Measurements from ENCODE around the gene SETBP1. TPM values are rescaled to one million over a fixed set of nuclear protein-coding genes. Genes with fewer than 3 reads are reported as not detected.

The SETBP1 gene
- total RNA-seq, 1 experiment from 2014 or later: 0.05 TPM

DNA sequence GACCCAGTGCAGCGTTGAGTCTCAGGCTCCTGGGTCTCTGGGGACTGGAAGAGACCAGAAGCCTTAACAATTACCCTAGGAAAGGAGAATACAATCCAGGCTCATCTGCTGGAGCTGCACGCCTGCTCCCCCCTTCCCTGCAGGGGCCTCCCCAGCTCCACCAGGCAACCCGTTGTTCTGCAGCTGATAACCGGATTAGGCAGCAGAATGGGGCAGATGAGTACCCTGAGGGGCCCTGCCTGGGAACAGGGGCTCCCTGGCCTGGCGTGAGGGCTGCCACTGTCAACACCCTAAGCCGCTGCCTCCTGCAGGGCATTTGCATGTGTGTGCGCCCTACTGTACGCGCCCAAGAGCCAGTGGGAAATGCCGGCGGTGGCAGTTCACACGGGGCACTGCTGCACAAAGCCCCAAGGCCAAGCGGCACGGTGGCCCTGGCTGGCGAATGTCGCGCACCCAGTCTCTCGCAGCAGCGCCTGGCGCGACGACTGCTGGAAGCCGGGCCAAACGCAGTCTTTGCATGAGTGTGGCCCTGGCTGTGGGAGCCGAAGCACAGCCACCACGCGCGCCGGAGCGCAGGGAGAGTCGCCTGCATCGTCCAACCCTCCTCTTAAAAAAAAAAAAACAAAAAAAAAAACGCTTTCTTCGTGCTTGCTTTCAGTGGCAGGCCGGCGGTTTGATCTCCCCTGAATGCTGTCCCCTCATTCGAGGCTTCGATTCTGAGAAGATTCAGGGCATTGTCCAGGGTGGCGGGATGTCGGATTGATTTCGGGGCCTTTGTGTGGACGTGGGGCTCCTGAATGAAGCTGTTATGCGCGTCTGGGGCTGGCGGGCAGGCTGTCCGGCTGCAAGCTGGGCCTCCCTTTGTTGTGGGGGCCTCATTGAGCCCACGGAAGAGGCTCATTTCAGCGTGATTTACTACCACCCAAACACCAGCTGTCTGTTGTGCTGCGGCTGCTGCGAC, 63.8 kb downstream of the SETBP1 start:
- intact Hi-C loops (cut with micrococcal nuclease): no loop called here
- Histone ChIP-seq H3K9me2 (ENCODE audit: insufficient read depth) (no peaks in the 10 kb centered on the region), H3K27me3 (ENCODE audit: insufficient read depth, low read length) (no peaks in the 10 kb centered on the region), H3K79me2 (ENCODE audit: insufficient read depth, low read length) (no peaks in the 10 kb centered on the region), H3K9me3 (ENCODE audit: control insufficient read depth in 1 of 2, insufficient read depth in 1 of 2, low read depth in 1 of 2, low read length in 2 of 2) (peaks cover 0 to 24% of the 10 kb centered on the region in 2 experiments; a peak in 2 of 4 replicates), H3K36me3 (ENCODE audit: control insufficient read depth in 1 of 2, insufficient read depth in 2 of 2, low read length in 2 of 2) (no peaks in the 10 kb centered on the region), H2AFZ (ENCODE audit: low read depth, low read length, poor library complexity, severe bottlenecking) (no peak overlapping the region), H4K20me1 (ENCODE audit: insufficient read depth) (no peaks in the 10 kb centered on the region), H3K4me2 (ENCODE audit: low read length) (no peak overlapping the region), H3K27ac (ENCODE audit: low read depth, low read length) (no peak overlapping the region), H3K4me1 (ENCODE audit: control insufficient read depth in 1 of 2, insufficient read depth in 2 of 2, low read length in 2 of 2) (no peaks in the 10 kb centered on the region), H3K4me3 (replicated peaks in 1 of 2; ENCODE audit: low read depth in 1 of 2, low read length in 2 of 2) (no peak overlapping the region), H3K9ac (ENCODE audit: low read length) (no peak overlapping the region)
- no peak for ATAC-seq
- ChIA-PET POLR2A (no interaction called here), CTCF (no interaction called here), RAD21 (ENCODE audit: low non-redundant PET in 1 of 2, low total read pairs in 2 of 2, uncharacterized antibody in 2 of 2, unreplicated experiment in 2 of 2) (no interaction called here)
- BruUV-seq (replicated peaks): no TSS peak
- TF ChIP-seq ELF1 (IDR thresholded peaks at IDR 0.05; ENCODE audit: borderline replicate concordance, low read depth) (no peak), SIN3A (IDR thresholded peaks at IDR 0.05; ENCODE audit: low read depth) (no peak), JUND (IDR thresholded peaks at IDR 0.05) (no peak), FOSL1 (IDR thresholded peaks at IDR 0.05; ENCODE audit: low read depth) (no peak), SRF (IDR thresholded peaks at IDR 0.05; ENCODE audit: low read depth) (no peak), EZH2phosphoT487 (IDR thresholded peaks at IDR 0.05; ENCODE audit: borderline replicate concordance) (no peak), SP1 (IDR thresholded peaks at IDR 0.05; ENCODE audit: low read depth) (no peak), POLR2AphosphoS5 (IDR thresholded peaks at IDR 0.05; ENCODE audit: low read depth, low read length) (no peak), ZFX (IDR thresholded peaks at IDR 0.05) (no peak), EZH2 (IDR thresholded peaks at IDR 0.05) (no peak), YY1 (IDR thresholded peaks at IDR 0.05; ENCODE audit: extremely low read depth, insufficient replicate concordance, low read depth, low read length) (no peak), TCF7L2 (IDR thresholded peaks at IDR 0.05; ENCODE audit: borderline replicate concordance, extremely low read depth, insufficient read depth, insufficient read length) (no peak), EGR1 (IDR thresholded peaks at IDR 0.05; ENCODE audit: low read depth) (no peak)
- TF ChIP-seq, protein P1, sequence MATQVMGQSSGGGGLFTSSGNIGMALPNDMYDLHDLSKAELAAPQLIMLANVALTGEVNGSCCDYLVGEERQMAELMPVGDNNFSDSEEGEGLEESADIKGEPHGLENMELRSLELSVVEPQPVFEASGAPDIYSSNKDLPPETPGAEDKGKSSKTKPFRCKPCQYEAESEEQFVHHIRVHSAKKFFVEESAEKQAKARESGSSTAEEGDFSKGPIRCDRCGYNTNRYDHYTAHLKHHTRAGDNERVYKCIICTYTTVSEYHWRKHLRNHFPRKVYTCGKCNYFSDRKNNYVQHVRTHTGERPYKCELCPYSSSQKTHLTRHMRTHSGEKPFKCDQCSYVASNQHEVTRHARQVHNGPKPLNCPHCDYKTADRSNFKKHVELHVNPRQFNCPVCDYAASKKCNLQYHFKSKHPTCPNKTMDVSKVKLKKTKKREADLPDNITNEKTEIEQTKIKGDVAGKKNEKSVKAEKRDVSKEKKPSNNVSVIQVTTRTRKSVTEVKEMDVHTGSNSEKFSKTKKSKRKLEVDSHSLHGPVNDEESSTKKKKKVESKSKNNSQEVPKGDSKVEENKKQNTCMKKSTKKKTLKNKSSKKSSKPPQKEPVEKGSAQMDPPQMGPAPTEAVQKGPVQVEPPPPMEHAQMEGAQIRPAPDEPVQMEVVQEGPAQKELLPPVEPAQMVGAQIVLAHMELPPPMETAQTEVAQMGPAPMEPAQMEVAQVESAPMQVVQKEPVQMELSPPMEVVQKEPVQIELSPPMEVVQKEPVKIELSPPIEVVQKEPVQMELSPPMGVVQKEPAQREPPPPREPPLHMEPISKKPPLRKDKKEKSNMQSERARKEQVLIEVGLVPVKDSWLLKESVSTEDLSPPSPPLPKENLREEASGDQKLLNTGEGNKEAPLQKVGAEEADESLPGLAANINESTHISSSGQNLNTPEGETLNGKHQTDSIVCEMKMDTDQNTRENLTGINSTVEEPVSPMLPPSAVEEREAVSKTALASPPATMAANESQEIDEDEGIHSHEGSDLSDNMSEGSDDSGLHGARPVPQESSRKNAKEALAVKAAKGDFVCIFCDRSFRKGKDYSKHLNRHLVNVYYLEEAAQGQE (IDR thresholded peaks at IDR 0.05; ENCODE audit: low read depth): no peak
- TF ChIP-seq, protein P2, sequence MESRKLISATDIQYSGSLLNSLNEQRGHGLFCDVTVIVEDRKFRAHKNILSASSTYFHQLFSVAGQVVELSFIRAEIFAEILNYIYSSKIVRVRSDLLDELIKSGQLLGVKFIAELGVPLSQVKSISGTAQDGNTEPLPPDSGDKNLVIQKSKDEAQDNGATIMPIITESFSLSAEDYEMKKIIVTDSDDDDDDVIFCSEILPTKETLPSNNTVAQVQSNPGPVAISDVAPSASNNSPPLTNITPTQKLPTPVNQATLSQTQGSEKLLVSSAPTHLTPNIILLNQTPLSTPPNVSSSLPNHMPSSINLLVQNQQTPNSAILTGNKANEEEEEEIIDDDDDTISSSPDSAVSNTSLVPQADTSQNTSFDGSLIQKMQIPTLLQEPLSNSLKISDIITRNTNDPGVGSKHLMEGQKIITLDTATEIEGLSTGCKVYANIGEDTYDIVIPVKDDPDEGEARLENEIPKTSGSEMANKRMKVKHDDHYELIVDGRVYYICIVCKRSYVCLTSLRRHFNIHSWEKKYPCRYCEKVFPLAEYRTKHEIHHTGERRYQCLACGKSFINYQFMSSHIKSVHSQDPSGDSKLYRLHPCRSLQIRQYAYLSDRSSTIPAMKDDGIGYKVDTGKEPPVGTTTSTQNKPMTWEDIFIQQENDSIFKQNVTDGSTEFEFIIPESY (IDR thresholded peaks at IDR 0.05; ENCODE audit: extremely low read depth, insufficient replicate concordance, low read length): no peak
- DNase-seq (ENCODE audit: low read depth, low spot score): no peak
